GM18526 (cell line): ENCODE measurements around the gene GFPT2.

Source experiments
- POLR2A ChIP-seq: IDR thresholded peaks from 3 replicates; pipeline ENCODE4 v1.6.1; 2011; ENCODE audit not compliant: insufficient read length; ENCODE audit errors: extremely low read depth

GFPT2 gene

GRCh38 chr5:180381851-180382480 lies 28.8 kb upstream of the GFPT2 start:
- TF ChIP-seq POLR2A = no peak

- TF ChIP-seq POLR2A = no peak
These were observed 28.3 kb upstream of the GFPT2 start for GRCh38 chr5:180381428-180381827.

GRCh38 chr5:180380856-180381255 lies 27.7 kb upstream of the GFPT2 start:
- no peak for TF ChIP-seq POLR2A

- no peak for TF ChIP-seq POLR2A
These were observed 27.3 kb upstream of the GFPT2 start for GRCh38 chr5:180380441-180380840.

GRCh38 chr5:180379355-180380070 lies 26.4 kb upstream of the GFPT2 start:
- TF ChIP-seq POLR2A = no peak

- TF ChIP-seq POLR2A = no peak
These were observed 25.6 kb upstream of the GFPT2 start for GRCh38 chr5:180378438-180379344.

GRCh38 chr5:180377556-180378197 lies 24.5 kb upstream of the GFPT2 start:
- no peak for TF ChIP-seq POLR2A

- no peak for TF ChIP-seq POLR2A
These were observed 23.4 kb upstream of the GFPT2 start for GRCh38 chr5:180376511-180376910.

- TF ChIP-seq POLR2A = no peak
These were observed 22.8 kb upstream of the GFPT2 start for GRCh38 chr5:180375955-180376354.

GRCh38 chr5:180375291-180375690 lies 22.2 kb upstream of the GFPT2 start:
- TF ChIP-seq POLR2A = no peak

GRCh38 chr5:180373870-180374269 lies 20.7 kb upstream of the GFPT2 start:
- no peak for TF ChIP-seq POLR2A

GRCh38 chr5:180373454-180373853 lies 20.3 kb upstream of the GFPT2 start:
- no peak for TF ChIP-seq POLR2A

GRCh38 chr5:180371949-180372348 lies 18.8 kb upstream of the GFPT2 start:
- TF ChIP-seq POLR2A = no peak

- TF ChIP-seq POLR2A = no peak
These were observed 17.9 kb upstream of the GFPT2 start for GRCh38 chr5:180370861-180371641.

- TF ChIP-seq POLR2A = no peak
These were observed 14.9 kb upstream of the GFPT2 start for GRCh38 chr5:180367991-180368390.

GRCh38 chr5:180367300-180367699 lies 14.2 kb upstream of the GFPT2 start:
- TF ChIP-seq POLR2A = no peak
